CD4-positive, CD25-positive, alpha-beta regulatory T cell (primary cell): ENCODE measurements around the gene LENG8. TPM values are rescaled to one million over a fixed set of nuclear protein-coding genes. Genes with fewer than 3 reads are reported as not detected.
"Not testable (repeated sequence)": the region's sequence is repeated elsewhere in the genome, so short reads cannot be mapped to it uniquely, and the experiment has no call there.

Source experiments
- ATAC-seq, 2 donors: fragments of 150-1000 bp; cut with Tn5 transposase; one replicate each; pipeline ENCODE4 v1.10.0; 2021; ENCODE audit warnings: low read depth in 2 of 2, moderate number of reproducible peaks in 2 of 2, moderate library complexity in 1 of 2
- DNase-seq, 3 donors: peaks; one replicate each; pipeline versions ENCODE4 v3.0.0 to v3.0.0-alpha.2; 2012 to 2022; ENCODE audit warnings: mixed read lengths in 1 of 3
- H3K27ac ChIP-seq: one replicate; pipeline ENCODE4 v1.7.0; 2013; ENCODE audit warnings: mild to moderate bottlenecking, low read length; ENCODE audit not compliant: insufficient read depth, poor library complexity, severe bottlenecking
- H3K27me3 ChIP-seq: one replicate; pipeline ENCODE4 v1.7.0; 2013; ENCODE audit warnings: low read length; ENCODE audit not compliant: control insufficient read depth, insufficient read depth
- H3K36me3 ChIP-seq: one replicate; pipeline ENCODE4 v1.7.0; 2013; ENCODE audit warnings: mild to moderate bottlenecking, low read length, moderate library complexity; ENCODE audit not compliant: control insufficient read depth, insufficient read depth
- H3K4me1 ChIP-seq: 2 replicates; pipeline ENCODE4 v1.7.0; 2013; ENCODE audit warnings: mild to moderate bottlenecking, low read length; ENCODE audit not compliant: insufficient read depth, control insufficient read depth, poor library complexity, severe bottlenecking
- H3K4me3 ChIP-seq: one replicate; pipeline ENCODE4 v1.7.0; 2013; ENCODE audit warnings: low read depth, mild to moderate bottlenecking, low read length, moderate library complexity
- H3K9me3 ChIP-seq, 2 experiments: 1 replicate in 1 of 2; 2 replicates in 1 of 2; pipeline ENCODE4 v1.7.0; 2013; ENCODE audit warnings: low read length in 2 of 2, mild to moderate bottlenecking in 1 of 2, moderate library complexity in 1 of 2; ENCODE audit not compliant: control insufficient read depth in 2 of 2
- H3K27ac Mint-ChIP-seq, 3 donors: one replicate each; pipeline ENCODE4 v1.8.0; 2020 to 2022; ENCODE audit warnings: mild to moderate bottlenecking in 3 of 3, mixed read lengths in 3 of 3, moderate library complexity in 2 of 3
- H3K27me3 Mint-ChIP-seq: one replicate; pipeline ENCODE4 v1.8.0; 2022; ENCODE audit warnings: mild to moderate bottlenecking, mixed read lengths
- H3K36me3 Mint-ChIP-seq: one replicate; pipeline ENCODE4 v1.8.0; 2020; ENCODE audit warnings: mixed read lengths
- H3K4me1 Mint-ChIP-seq, 4 donors: one replicate each; pipeline ENCODE4 v1.8.0; 2020 to 2022; ENCODE audit warnings: mixed read lengths in 4 of 4, mild to moderate bottlenecking in 1 of 4
- H3K4me3 Mint-ChIP-seq, 4 donors: one replicate each; pipeline ENCODE4 v1.8.0; 2020 to 2022; ENCODE audit warnings: mild to moderate bottlenecking in 4 of 4, mixed read lengths in 4 of 4, moderate library complexity in 3 of 4
- H3K9me3 Mint-ChIP-seq, 7 donors: one replicate each; pipeline ENCODE4 v1.8.0; 2020 to 2022; ENCODE audit warnings: mixed read lengths in 7 of 7, mild to moderate bottlenecking in 3 of 7, moderate library complexity in 2 of 7
- polyA plus RNA-seq, 4 donors: library from polyadenylated mRNA; unstranded; fragments of 300-500 nt; fragmentation: Illumina TruSeq; gene quantifications; one replicate each; pipeline ENCODE4 v1.2.3, GENCODE V29; 2021
- total RNA-seq: library from RNA; stranded (reverse); gene quantifications from one replicate; pipeline ENCODE4 v1.2.3, GENCODE V29; 2022

Gene LENG8
- total and polyA plus RNA-seq, 5 donors from 2014 or later = 3.9 to 558 (median 6.5) TPM

GRCh38 chr19:54502518-54503048, 53.6 kb downstream of the LENG8 start, which contains the start of gene LAIR2:
Gene LAIR2 (plus strand): TSS chr19:54502831. CDS start chr19:54502919, 88 bp downstream.
- Mint-ChIP-seq H3K4me3 (peak within 1 kb of the TSS; percentile 82 to 89 (median 85)), H3K36me3 (peaks cover 4% of the 10 kb centered on the region), H3K27ac (peak within 1 kb of the TSS; percentile 21 to 89 (median 61)), H3K27me3 (peaks cover 8% of the 10 kb centered on the region), H3K4me1 (peaks cover 14 to 68% (median 27%) of the 10 kb centered on the region in 4 donors), H3K9me3 (no peaks in the 10 kb centered on the region)
- no peaks in the 10 kb centered on the region for H3K27me3 ChIP-seq
- DNase-seq (peak in 2 of 3 donors; percentile 20 to 45), ATAC-seq (peak; percentile 37 to 40)
- peaks cover 33% of the 10 kb centered on the region for H3K4me1 ChIP-seq
- H3K36me3 ChIP-seq = no peaks in the 10 kb centered on the region
- H3K9me3 ChIP-seq = no peaks in the 10 kb centered on the region
- H3K27ac ChIP-seq = no peak within 1 kb of the TSS
- peak within 1 kb of the TSS; percentile 41 for H3K4me3 ChIP-seq

DNA sequence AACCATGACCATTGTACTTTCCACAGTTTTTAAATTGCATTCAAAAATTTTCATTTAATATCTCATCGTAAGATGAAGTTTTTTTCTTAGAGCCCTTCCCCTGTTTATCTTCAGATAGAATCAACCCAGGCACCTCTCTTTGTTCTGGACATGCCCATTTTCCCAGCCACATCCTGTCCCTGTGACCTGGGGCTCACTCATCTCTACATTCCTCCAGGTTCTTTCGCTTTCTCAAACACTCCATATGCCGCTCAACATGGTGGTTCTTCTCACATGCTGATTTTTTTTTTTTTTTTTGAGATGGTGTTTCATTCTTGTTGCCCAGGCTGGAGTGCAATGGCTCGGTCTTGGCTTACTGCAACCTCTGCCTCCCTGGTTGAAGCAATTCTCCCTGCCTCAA, 56.5 kb downstream of the LENG8 start:
- H3K27me3 Mint-ChIP-seq = not testable (repeated sequence)
- peak overlapping the region in 2 of 3 donors; percentile 50 to 59 for H3K27ac Mint-ChIP-seq
- H3K4me1 ChIP-seq = peaks cover 39% of the 10 kb centered on the region

GRCh38 chr19:54506079-54506478, 57.1 kb downstream of the LENG8 start:
- H3K9me3 Mint-ChIP-seq = no peaks in the 10 kb centered on the region
- no peaks in the 10 kb centered on the region for H3K27me3 ChIP-seq
- H3K9me3 ChIP-seq = no peaks in the 10 kb centered on the region
- peak overlapping the region; percentile 68 for H3K27ac ChIP-seq
- peak overlapping the region; percentile 50 to 95 (median 88) for H3K27ac Mint-ChIP-seq
- H3K36me3 ChIP-seq = no peaks in the 10 kb centered on the region
- DNase-seq (no peak), ATAC-seq (no peak)
- peaks cover 4% of the 10 kb centered on the region for H3K36me3 Mint-ChIP-seq
- no peaks in the 10 kb centered on the region for H3K27me3 Mint-ChIP-seq
- H3K4me1 ChIP-seq = peaks cover 39% of the 10 kb centered on the region
- H3K4me1 Mint-ChIP-seq = peaks cover 12 to 66% (median 25%) of the 10 kb centered on the region in 4 donors
- peak overlapping the region; percentile 73 for H3K4me3 ChIP-seq
- H3K4me3 Mint-ChIP-seq = peak overlapping the region; percentile 58 to 84 (median 65)

More for the DNA sequence above, 56.5 kb downstream of the LENG8 start:
- H3K4me1 Mint-ChIP-seq = peaks cover 12 to 66% (median 25%) of the 10 kb centered on the region in 4 donors
- not testable (repeated sequence) for H3K36me3 Mint-ChIP-seq, H3K9me3 Mint-ChIP-seq, H3K9me3 ChIP-seq, H3K27me3 ChIP-seq, H3K36me3 ChIP-seq, DNase-seq, ATAC-seq
- H3K27ac ChIP-seq = peak overlapping the region; percentile 68
- H3K4me3 Mint-ChIP-seq = peak overlapping the region in 3 of 4 donors; percentile 49 to 68 (median 67)
- peak overlapping the region; percentile 13 for H3K4me3 ChIP-seq

DNA sequence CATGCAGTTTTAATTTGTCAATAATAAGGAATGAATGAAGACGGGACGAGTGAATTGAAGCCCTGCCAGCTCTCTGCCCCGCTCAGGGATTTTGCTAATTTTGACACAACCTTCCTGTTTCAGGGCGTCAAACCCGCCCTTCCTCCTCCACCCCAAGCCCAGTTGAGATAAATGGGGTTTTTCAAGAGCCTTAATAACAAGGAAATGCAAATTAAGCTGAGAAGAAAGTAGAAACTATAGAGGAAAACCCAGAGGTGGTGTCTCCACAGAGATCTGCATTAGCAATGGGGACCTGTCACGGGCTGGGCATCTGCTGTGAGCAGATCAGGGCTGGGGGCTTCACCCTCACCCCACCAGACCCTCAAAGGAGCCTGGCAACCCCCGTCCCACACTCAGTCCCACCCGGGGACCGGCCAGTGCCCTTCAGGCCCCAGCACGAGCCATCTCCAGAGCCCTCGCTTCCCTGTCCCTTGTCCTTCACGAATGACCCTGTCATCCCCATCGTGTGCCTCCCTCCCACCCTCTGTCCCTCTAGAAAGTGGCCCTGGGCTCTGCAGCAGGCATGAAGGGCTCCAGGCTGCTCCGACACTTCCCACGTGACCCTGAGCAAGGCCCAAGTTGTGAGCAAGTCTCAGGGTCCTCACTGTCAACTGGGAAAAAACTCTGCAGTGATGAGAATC, 58.2 kb downstream of the LENG8 start:
- H3K36me3 Mint-ChIP-seq, H3K27me3 ChIP-seq, H3K36me3 ChIP-seq, DNase-seq, H3K27me3 Mint-ChIP-seq, H3K9me3 Mint-ChIP-seq, H3K4me3 ChIP-seq, H3K9me3 ChIP-seq: not testable (repeated sequence)
- Mint-ChIP-seq H3K27ac (peak overlapping the region; percentile 50 to 88 (median 77)), H3K4me1 (peaks cover 12 to 62% (median 25%) of the 10 kb centered on the region in 4 donors), H3K4me3 (peak overlapping the region; percentile 58 to 84 (median 65))
- ATAC-seq = peak; percentile 27 to 33
- H3K27ac ChIP-seq = peak overlapping the region; percentile 68
- H3K4me1 ChIP-seq = peaks cover 38% of the 10 kb centered on the region

DNA sequence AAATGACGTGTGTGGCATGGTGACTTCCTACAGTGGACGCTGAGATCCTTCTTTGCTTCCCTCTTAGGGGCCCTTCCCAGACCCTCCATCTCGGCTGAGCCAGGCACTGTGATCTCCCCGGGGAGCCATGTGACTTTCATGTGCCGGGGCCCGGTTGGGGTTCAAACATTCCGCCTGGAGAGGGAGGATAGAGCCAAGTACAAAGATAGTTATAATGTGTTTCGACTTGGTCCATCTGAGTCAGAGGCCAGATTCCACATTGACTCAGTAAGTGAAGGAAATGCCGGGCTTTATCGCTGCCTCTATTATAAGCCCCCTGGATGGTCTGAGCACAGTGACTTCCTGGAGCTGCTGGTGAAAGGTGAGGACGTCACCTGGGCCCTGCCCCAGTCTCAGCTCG, 58.8 kb downstream of the LENG8 start:
- no peak overlapping the region for H3K27ac ChIP-seq
- Mint-ChIP-seq H3K27ac (peak overlapping the region; percentile 42 to 88 (median 77)), H3K4me1 (peaks cover 6 to 56% (median 20%) of the 10 kb centered on the region in 4 donors), H3K27me3 (no peaks in the 10 kb centered on the region), H3K36me3 (peaks cover 4% of the 10 kb centered on the region), H3K4me3 (peak overlapping the region in 2 of 4 donors; percentile 63 to 84), H3K9me3 (peaks cover 0 to 1% (median 0%) of the 10 kb centered on the region in 7 donors)
- no peaks in the 10 kb centered on the region for H3K27me3 ChIP-seq
- H3K9me3 ChIP-seq = no peaks in the 10 kb centered on the region
- DNase-seq (no peak), ATAC-seq (no peak)
- H3K36me3 ChIP-seq = no peaks in the 10 kb centered on the region
- peaks cover 33% of the 10 kb centered on the region for H3K4me1 ChIP-seq
- no peak overlapping the region for H3K4me3 ChIP-seq

GRCh38 chr19:54508487-54508886, 59.5 kb downstream of the LENG8 start:
- not testable (repeated sequence) for H3K36me3 ChIP-seq, ATAC-seq, H3K27me3 Mint-ChIP-seq, H3K9me3 ChIP-seq, H3K27ac Mint-ChIP-seq, H3K36me3 Mint-ChIP-seq, H3K27me3 ChIP-seq, H3K9me3 Mint-ChIP-seq, H3K27ac ChIP-seq, H3K4me3 ChIP-seq, DNase-seq
- peaks cover 32% of the 10 kb centered on the region for H3K4me1 ChIP-seq
- Mint-ChIP-seq H3K4me3 (peak overlapping the region in 1 of 4 donors; percentile 24), H3K4me1 (peaks cover 6 to 49% (median 20%) of the 10 kb centered on the region in 4 donors)

DNA sequence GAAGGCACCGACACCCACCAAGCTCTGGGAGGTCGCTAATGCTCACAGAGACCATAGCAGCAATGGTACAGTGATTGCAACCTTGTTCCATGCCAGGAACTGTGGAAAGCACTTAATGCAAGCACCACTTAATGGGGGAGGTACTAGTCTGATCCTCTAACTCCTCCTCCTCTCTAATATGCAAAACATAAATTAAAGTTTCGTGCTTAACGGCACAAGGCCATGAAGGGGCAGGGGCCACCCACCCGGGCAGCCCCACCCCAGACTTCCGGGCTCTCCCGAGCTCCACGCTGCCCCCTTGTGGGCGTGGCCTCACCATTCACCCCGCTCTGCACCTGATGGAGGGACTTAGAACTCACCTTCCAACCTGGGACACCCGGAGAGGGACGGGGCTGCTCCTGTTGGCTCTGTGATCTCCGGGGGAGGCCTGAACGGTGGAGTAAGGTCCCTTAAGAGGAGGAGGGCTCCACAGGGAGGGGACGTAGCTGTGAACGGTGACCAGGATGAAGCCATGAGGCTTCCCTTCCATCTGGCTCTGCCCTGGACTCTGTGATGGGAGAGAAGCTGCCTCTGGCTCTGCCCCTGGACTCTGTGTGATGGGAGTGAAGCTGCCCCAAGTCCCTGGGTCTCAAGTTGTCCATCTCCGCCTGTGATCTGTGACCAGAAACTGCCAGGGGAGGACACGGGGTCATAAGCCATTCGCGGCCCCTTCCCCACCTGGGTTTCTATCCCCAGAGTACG, 60.4 kb downstream of the LENG8 start:
- not testable (repeated sequence) for H3K27me3 ChIP-seq, H3K27ac ChIP-seq, H3K9me3 ChIP-seq, H3K27ac Mint-ChIP-seq, H3K4me3 Mint-ChIP-seq, H3K36me3 Mint-ChIP-seq, H3K27me3 Mint-ChIP-seq, H3K4me3 ChIP-seq, H3K36me3 ChIP-seq, H3K9me3 Mint-ChIP-seq
- H3K4me1 Mint-ChIP-seq = peaks cover 6 to 45% (median 20%) of the 10 kb centered on the region in 4 donors
- peak; percentile 69 to 85 for ATAC-seq
- H3K4me1 ChIP-seq = peaks cover 28% of the 10 kb centered on the region
- DNase-seq = peak in 1 of 3 donors; percentile 41
